ENCODE data around the gene OR2T8. TPM values are rescaled to one million over a fixed set of nuclear protein-coding genes. Genes with fewer than 3 reads are reported as not detected.

Gene OR2T8
- total RNA-seq, 1 experiment from 2014 or later = 0.26 TPM

- Histone ChIP-seq H4K20me1 (ENCODE audit: low read length) (no peaks in the 10 kb centered on the region), H3K4me3 (ENCODE audit: low read length) (no peak overlapping the region), H3K9ac (ENCODE audit: low read length) (no peak overlapping the region), H3K79me2 (ENCODE audit: low read length) (no peaks in the 10 kb centered on the region), H3K36me3 (ENCODE audit: low read depth, low read length) (no peaks in the 10 kb centered on the region), H3K27me3 (ENCODE audit: low read length) (no peaks in the 10 kb centered on the region), H3K9me2 (replicated peaks; ENCODE audit: low read length) (no peaks in the 10 kb centered on the region), H3K4me1 (ENCODE audit: insufficient read depth, low read length) (peaks cover 6% of the 10 kb centered on the region; the same call in 1 of the 2 replicates), H3K27ac (ENCODE audit: low read length) (no peak overlapping the region), H2AFZ (ENCODE audit: low read length) (no peak overlapping the region), H3F3A (ENCODE audit: low read length, unreplicated experiment) (no peaks in the 10 kb centered on the region), H3K4me2 (ENCODE audit: low read length) (no peak overlapping the region), H3K9me3 (ENCODE audit: low read length) (no peaks in the 10 kb centered on the region)
- CTCF ChIA-PET = no interaction called here
- ATAC-seq = no peak
- POLR2A ChIA-PET (ENCODE audit: unreplicated experiment) = no interaction called here
- intact Hi-C loops (cut with micrococcal nuclease) = no loop called here
- TF ChIP-seq CTCF (conservative IDR thresholded peaks at IDR 0.05; ENCODE audit: low read depth, low read length) (no peak), EZH2phosphoT487 (IDR thresholded peaks at IDR 0.05; ENCODE audit: borderline replicate concordance, low read length) (no peak), EZH2 (IDR thresholded peaks at IDR 0.05; ENCODE audit: low read length, unreplicated experiment) (no peak)
- DNase-seq = no peak
- BruUV-seq (replicated peaks) = no TSS peak
Measured at GRCh38 chr1:247933989-247934388, 13.9 kb downstream of the OR2T8 start.

GRCh38 chr1:247935781-247936180, 15.7 kb downstream of the OR2T8 start:
- H3K36me3 ChIP-seq (ENCODE audit: low read depth, low read length) = no peaks in the 10 kb centered on the region
- H3K9me3 ChIP-seq (ENCODE audit: low read length) = no peaks in the 10 kb centered on the region
- no peak overlapping the region for H3K27ac ChIP-seq (ENCODE audit: low read length)
- ChIA-PET POLR2A (ENCODE audit: unreplicated experiment) (no interaction called here), CTCF (no interaction called here)
- intact Hi-C loops (cut with micrococcal nuclease) = loop anchor here (5.0 kb wide), 5 partner anchors 112 to 752 kb away; partner anchors contain the start of gene OR2L3
- H4K20me1 ChIP-seq (ENCODE audit: low read length) = no peaks in the 10 kb centered on the region
- no peak overlapping the region for H2AFZ ChIP-seq (ENCODE audit: low read length)
- TF ChIP-seq EZH2phosphoT487 (IDR thresholded peaks at IDR 0.05; ENCODE audit: borderline replicate concordance, low read length) (no peak), EZH2 (IDR thresholded peaks at IDR 0.05; ENCODE audit: low read length, unreplicated experiment) (no peak), CTCF (conservative IDR thresholded peaks at IDR 0.05; ENCODE audit: low read depth, low read length) (no peak)
- H3K4me3 ChIP-seq (ENCODE audit: low read length) = no peak overlapping the region
- no peaks in the 10 kb centered on the region for H3K79me2 ChIP-seq (ENCODE audit: low read length)
- H3K27me3 ChIP-seq (ENCODE audit: low read length) = no peaks in the 10 kb centered on the region
- DNase-seq (no peak), ATAC-seq (no peak)
- no TSS peak for BruUV-seq (replicated peaks)
- no peak overlapping the region for H3K9ac ChIP-seq (ENCODE audit: low read length)
- no peak overlapping the region for H3K4me2 ChIP-seq (ENCODE audit: low read length)
- no peaks in the 10 kb centered on the region for H3K9me2 ChIP-seq (replicated peaks; ENCODE audit: low read length)
- H3K4me1 ChIP-seq (ENCODE audit: insufficient read depth, low read length) = peaks cover 6% of the 10 kb centered on the region; the same call in 1 of the 2 replicates
- no peaks in the 10 kb centered on the region for H3F3A ChIP-seq (ENCODE audit: low read length, unreplicated experiment)

GRCh38 chr1:247936415-247936814, 16.4 kb downstream of the OR2T8 start:
- no peak for ATAC-seq
- Histone ChIP-seq H2AFZ (ENCODE audit: low read length) (peak overlapping the region; percentile 96; the same call in 1 of the 2 replicates), H4K20me1 (ENCODE audit: low read length) (no peaks in the 10 kb centered on the region), H3K9me3 (ENCODE audit: low read length) (no peaks in the 10 kb centered on the region), H3K9ac (ENCODE audit: low read length) (no peak overlapping the region), H3F3A (ENCODE audit: low read length, unreplicated experiment) (no peaks in the 10 kb centered on the region), H3K27me3 (ENCODE audit: low read length) (no peaks in the 10 kb centered on the region), H3K9me2 (replicated peaks; ENCODE audit: low read length) (no peaks in the 10 kb centered on the region), H3K4me3 (ENCODE audit: low read length) (no peak overlapping the region; the same call in 1 of the 2 replicates), H3K36me3 (ENCODE audit: low read depth, low read length) (no peaks in the 10 kb centered on the region), H3K4me2 (ENCODE audit: low read length) (peak overlapping the region; percentile 86), H3K27ac (ENCODE audit: low read length) (no peak overlapping the region), H3K79me2 (ENCODE audit: low read length) (no peaks in the 10 kb centered on the region), H3K4me1 (ENCODE audit: insufficient read depth, low read length) (peaks cover 4% of the 10 kb centered on the region; the same call in 1 of the 2 replicates)
- ChIA-PET POLR2A (ENCODE audit: unreplicated experiment) (no interaction called here), CTCF (interaction anchor here (0.6 to 1.1 kb wide), 2 partner anchors 307 to 336 kb away, joined by 4 read pairs; no protein-coding TSS in a partner anchor)
- peak; percentile 19 for DNase-seq
- BruUV-seq (replicated peaks) = no TSS peak
- no peak for TF ChIP-seq EZH2phosphoT487 (IDR thresholded peaks at IDR 0.05; ENCODE audit: borderline replicate concordance, low read length)
- TF ChIP-seq EZH2 (IDR thresholded peaks at IDR 0.05; ENCODE audit: low read length, unreplicated experiment) = no peak
- TF ChIP-seq CTCF (conservative IDR thresholded peaks at IDR 0.05; ENCODE audit: low read depth, low read length) = no peak
- intact Hi-C loops (cut with micrococcal nuclease) = loop anchor here (5.0 kb wide), 5 partner anchors 111 to 751 kb away; partner anchors contain the start of gene OR2L3
